Measurements from ENCODE around the gene ADAM12. TPM values are rescaled to one million over a fixed set of nuclear protein-coding genes. Genes with fewer than 3 reads are reported as not detected.

ADAM12 gene
- total RNA-seq, 1 experiment from 2014 or later = 0.24 TPM

DNA sequence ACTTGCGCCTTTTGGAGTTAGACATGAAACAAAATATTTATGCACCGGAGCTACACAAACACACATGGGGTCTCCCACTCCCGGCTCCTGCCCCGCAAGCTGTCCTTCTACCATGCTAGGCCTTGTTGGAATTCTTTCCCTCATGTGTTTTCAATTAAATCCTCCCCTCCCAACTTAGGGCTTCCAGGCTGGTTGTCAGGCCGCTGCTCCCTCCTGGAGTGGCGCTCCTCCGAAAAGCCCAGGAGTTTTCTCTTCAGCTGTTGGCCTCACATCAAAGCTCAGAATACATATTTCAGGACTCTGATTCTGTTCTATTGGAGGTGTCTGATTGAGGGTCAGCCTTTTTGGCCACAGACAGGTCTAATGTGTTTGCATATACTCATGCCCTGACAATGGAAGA lies 378.6 kb downstream of the ADAM12 start:
- no peak for DNase-seq
- Histone ChIP-seq H3K56ac (ENCODE audit: insufficient read length, low read depth, low read length) (no peak overlapping the region), H2AK5ac (ENCODE audit: insufficient read length, low read length) (no peak overlapping the region), H4K91ac (ENCODE audit: insufficient read length, low read depth, low read length) (no peak overlapping the region), H3T11ph (ENCODE audit: low read length) (no peak overlapping the region), H3K18ac (ENCODE audit: insufficient read length, low read depth, low read length) (no peak overlapping the region), H3K23me2 (ENCODE audit: insufficient read length, low read depth, low read length, poor library complexity, severe bottlenecking) (no peaks in the 10 kb centered on the region), H3K79me2 (ENCODE audit: insufficient read depth, low read length) (no peaks in the 10 kb centered on the region), H3K27ac (ENCODE audit: insufficient read length, low read depth, low read length) (no peak overlapping the region), H3K9me3 (ENCODE audit: control insufficient read depth, low read depth, low read length) (no peaks in the 10 kb centered on the region), H3K27me3 (ENCODE audit: insufficient read depth, low read length) (no peaks in the 10 kb centered on the region), H2BK5ac (ENCODE audit: insufficient read length, low read length) (no peak overlapping the region), H3K4me2 (ENCODE audit: insufficient read depth, insufficient read length, low read length) (no peak overlapping the region), H3K23ac (ENCODE audit: insufficient read length, low read depth, low read length) (no peak overlapping the region), H2BK15ac (ENCODE audit: low read depth, low read length) (no peak overlapping the region), H3K14ac (ENCODE audit: insufficient read depth, low read length) (no peak overlapping the region), H2AFZ (ENCODE audit: low read length) (no peak overlapping the region), H2BK20ac (ENCODE audit: low read depth, low read length, poor library complexity, severe bottlenecking) (no peak overlapping the region), H4K5ac (ENCODE audit: insufficient read length, low read depth, low read length) (no peak overlapping the region), H3K4ac (ENCODE audit: low read depth, low read length) (no peak overlapping the region), H2BK120ac (ENCODE audit: low read depth, low read length, poor library complexity, severe bottlenecking) (no peak overlapping the region), H4K20me1 (ENCODE audit: control insufficient read depth, insufficient read depth, insufficient read length) (no peaks in the 10 kb centered on the region), H2BK12ac (ENCODE audit: insufficient read length, low read depth, low read length) (no peak overlapping the region), H3K9ac (ENCODE audit: extremely low read depth, insufficient read length, low read length) (no peak overlapping the region), H3K79me1 (ENCODE audit: insufficient read depth, low read depth, low read length, poor library complexity, severe bottlenecking) (no peaks in the 10 kb centered on the region), H3K4me1 (ENCODE audit: insufficient read depth, low read length) (no peaks in the 10 kb centered on the region), H4K8ac (replicated peaks; ENCODE audit: insufficient read length, low read depth, low read length) (no peak overlapping the region)
- Mint-ChIP-seq H3K4me1 (peaks cover 8% of the 10 kb centered on the region in 2 experiments), H3K4me3 (no peak overlapping the region), H3K9me3 (peaks cover 2% of the 10 kb centered on the region in 2 experiments; a peak in 2 of 5 replicates), H3K27ac (no peak overlapping the region), H3K36me3 (ENCODE audit: insufficient read depth in 1 of 3, low read depth in 3 of 3) (no peaks in the 10 kb centered on the region; a peak in 1 of 7 replicates), H3K27me3 (ENCODE audit: low read depth) (0 out of 2 replicates have a peak, but pooled peaks cover 1% of the 10 kb centered on the region)
- no CpG with 5 or more reads among the region's 7 CpGs for WGBS (ENCODE audit: extremely low coverage, insufficient read length, low lambda C conversion rate)
- TF ChIP-seq CTCF (conservative IDR thresholded peaks at IDR 0.05) = no peak

Data from H9 (cell line).